HepG2 (cell line): ENCODE results near the gene TARBP2.

Experiments used
- CBX2 ChIP-seq, 2 experiments: fragments of 200-600 bp in 1 of 2; sonication (generic); formaldehyde crosslinking in 1 of 2; IDR thresholded peaks; 2 replicates each; pipeline versions ENCODE4 v1.7.0 to v1.8.1; 2018 to 2022; ENCODE audit warnings: low read depth in 2 of 2, low read length in 1 of 2, mild to moderate bottlenecking in 1 of 2, missing genetic modification reagents in 1 of 2
- CEBPB ChIP-seq: IDR thresholded peaks from 2 replicates; pipeline ENCODE4 v1.6.1; 2011; ENCODE audit warnings: low read depth, low read length, improper control_type of control experiment, borderline replicate concordance
- CTCF ChIP-seq: sonication (generic); formaldehyde crosslinking; IDR thresholded peaks from 2 replicates; pipeline ENCODE4 v1.5.0; 2020; ENCODE audit warnings: mild to moderate bottlenecking, missing genetic modification reagents, moderate library complexity
- ETS1 ChIP-seq: sonication (generic); formaldehyde crosslinking; IDR thresholded peaks from 2 replicates; pipeline ENCODE4 v1.4.0; 2020; ENCODE audit warnings: missing genetic modification reagents
- JUND ChIP-seq: sonication (generic); formaldehyde crosslinking; IDR thresholded peaks from 2 replicates; pipeline ENCODE4 v1.8.0; 2022; ENCODE audit warnings: mild to moderate bottlenecking, missing genetic modification reagents
- NBN ChIP-seq: fragments of 450-650 bp; conservative IDR thresholded peaks from 2 replicates; pipeline ENCODE4 v1.6.1; 2017
- NFE2L1 ChIP-seq: sonication (generic); formaldehyde crosslinking; IDR thresholded peaks from 2 replicates; pipeline ENCODE4 v1.4.0; 2020; ENCODE audit warnings: missing genetic modification reagents, mild to moderate bottlenecking, borderline replicate concordance
- POLR2A ChIP-seq, 2 experiments: IDR thresholded peaks; 2 replicates each; pipeline ENCODE4 v1.6.1; 2011; ENCODE audit warnings: low read depth in 2 of 2, low read length in 2 of 2, mild to moderate bottlenecking in 1 of 2, moderate library complexity in 1 of 2; ENCODE audit not compliant: insufficient read depth in 1 of 2
- POLR2AphosphoS5 ChIP-seq: IDR thresholded peaks from 2 replicates; pipeline ENCODE4 v1.6.1; 2012; ENCODE audit warnings: low read depth, low read length
- RELA ChIP-seq: sonication (generic); formaldehyde crosslinking; IDR thresholded peaks from 2 replicates; pipeline ENCODE4 v1.4.0; 2020; ENCODE audit warnings: missing genetic modification reagents
- TF ChIP-seq, protein P1 (sequence below), 2 experiments: sonication (generic) in 1 of 2; formaldehyde crosslinking in 1 of 2; IDR thresholded peaks; 2 replicates each; pipeline versions ENCODE4 v1.6.1 to v1.9.0; 2014 to 2022; ENCODE audit warnings: antibody characterized with exemption in 1 of 2, borderline replicate concordance in 1 of 2, inconsistent platforms in 1 of 2, low read depth in 1 of 2, missing genetic modification reagents in 1 of 2
- TF ChIP-seq, protein P2 (sequence below), 2 experiments: sonication (generic) in 1 of 2; formaldehyde crosslinking in 1 of 2; IDR thresholded peaks; 2 replicates each; pipeline versions ENCODE4 v1.4.0 to v1.6.1; 2018 to 2020; ENCODE audit warnings: missing genetic modification reagents in 2 of 2, borderline replicate concordance in 1 of 2, low read depth in 1 of 2, mild to moderate bottlenecking in 1 of 2, missing biosample characterization in 1 of 2

DNA sequence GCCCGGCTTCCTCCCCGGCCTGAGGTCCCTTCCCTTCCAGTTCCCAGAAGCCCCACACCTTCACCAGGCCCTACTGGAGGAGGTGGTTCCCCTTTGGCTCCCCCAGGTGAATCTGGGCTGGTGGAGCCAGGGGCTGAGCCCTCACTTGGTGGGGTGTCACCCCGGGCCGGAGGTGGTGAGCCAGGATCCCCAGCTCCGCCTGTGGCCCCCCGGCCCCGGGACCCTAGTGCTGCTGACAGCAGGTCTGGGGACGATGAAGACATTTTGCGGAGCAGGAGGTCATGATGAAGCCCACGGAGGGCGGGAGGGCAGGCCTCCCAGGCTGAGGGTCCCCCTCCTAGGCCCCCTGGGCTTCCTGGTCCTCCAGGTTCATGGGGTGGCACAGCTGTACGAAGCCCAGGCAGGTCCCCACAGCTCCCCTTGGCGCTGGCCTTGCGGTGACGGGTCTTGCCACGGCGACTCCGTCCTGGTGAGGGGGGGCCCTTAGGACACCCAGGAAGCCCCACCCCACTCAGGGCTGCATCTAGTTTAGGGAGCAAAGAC is 18.4 kb upstream of the TARBP2 start:
- TF ChIP-seq CTCF (CRISPR knock-in tag) = no peak
- TF ChIP-seq, protein P1, sequence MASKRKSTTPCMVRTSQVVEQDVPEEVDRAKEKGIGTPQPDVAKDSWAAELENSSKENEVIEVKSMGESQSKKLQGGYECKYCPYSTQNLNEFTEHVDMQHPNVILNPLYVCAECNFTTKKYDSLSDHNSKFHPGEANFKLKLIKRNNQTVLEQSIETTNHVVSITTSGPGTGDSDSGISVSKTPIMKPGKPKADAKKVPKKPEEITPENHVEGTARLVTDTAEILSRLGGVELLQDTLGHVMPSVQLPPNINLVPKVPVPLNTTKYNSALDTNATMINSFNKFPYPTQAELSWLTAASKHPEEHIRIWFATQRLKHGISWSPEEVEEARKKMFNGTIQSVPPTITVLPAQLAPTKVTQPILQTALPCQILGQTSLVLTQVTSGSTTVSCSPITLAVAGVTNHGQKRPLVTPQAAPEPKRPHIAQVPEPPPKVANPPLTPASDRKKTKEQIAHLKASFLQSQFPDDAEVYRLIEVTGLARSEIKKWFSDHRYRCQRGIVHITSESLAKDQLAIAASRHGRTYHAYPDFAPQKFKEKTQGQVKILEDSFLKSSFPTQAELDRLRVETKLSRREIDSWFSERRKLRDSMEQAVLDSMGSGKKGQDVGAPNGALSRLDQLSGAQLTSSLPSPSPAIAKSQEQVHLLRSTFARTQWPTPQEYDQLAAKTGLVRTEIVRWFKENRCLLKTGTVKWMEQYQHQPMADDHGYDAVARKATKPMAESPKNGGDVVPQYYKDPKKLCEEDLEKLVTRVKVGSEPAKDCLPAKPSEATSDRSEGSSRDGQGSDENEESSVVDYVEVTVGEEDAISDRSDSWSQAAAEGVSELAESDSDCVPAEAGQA (IDR thresholded peaks at IDR 0.05; ENCODE audit: low read depth) = no peak
- TF ChIP-seq, protein P1 (CRISPR knock-in tag; IDR thresholded peaks at IDR 0.05; ENCODE audit: borderline replicate concordance) = no peak
- no peak for TF ChIP-seq CBX2 (IDR thresholded peaks at IDR 0.05; ENCODE audit: low read depth, low read length)
- no peak for TF ChIP-seq CBX2 (CRISPR knock-in tag; IDR thresholded peaks at IDR 0.05; ENCODE audit: low read depth)
- TF ChIP-seq ETS1 = no peak
- TF ChIP-seq CEBPB = no peak
- TF ChIP-seq JUND (CRISPR knock-in tag) = no peak
- peak in 1 of 2 experiments; percentile 53; a peak in 1 of 4 replicates for TF ChIP-seq POLR2A (IDR thresholded peaks at IDR 0.05; ENCODE audit: insufficient read depth in 1 of 2, low read depth in 2 of 2, low read length in 2 of 2)
- TF ChIP-seq, protein P2, sequence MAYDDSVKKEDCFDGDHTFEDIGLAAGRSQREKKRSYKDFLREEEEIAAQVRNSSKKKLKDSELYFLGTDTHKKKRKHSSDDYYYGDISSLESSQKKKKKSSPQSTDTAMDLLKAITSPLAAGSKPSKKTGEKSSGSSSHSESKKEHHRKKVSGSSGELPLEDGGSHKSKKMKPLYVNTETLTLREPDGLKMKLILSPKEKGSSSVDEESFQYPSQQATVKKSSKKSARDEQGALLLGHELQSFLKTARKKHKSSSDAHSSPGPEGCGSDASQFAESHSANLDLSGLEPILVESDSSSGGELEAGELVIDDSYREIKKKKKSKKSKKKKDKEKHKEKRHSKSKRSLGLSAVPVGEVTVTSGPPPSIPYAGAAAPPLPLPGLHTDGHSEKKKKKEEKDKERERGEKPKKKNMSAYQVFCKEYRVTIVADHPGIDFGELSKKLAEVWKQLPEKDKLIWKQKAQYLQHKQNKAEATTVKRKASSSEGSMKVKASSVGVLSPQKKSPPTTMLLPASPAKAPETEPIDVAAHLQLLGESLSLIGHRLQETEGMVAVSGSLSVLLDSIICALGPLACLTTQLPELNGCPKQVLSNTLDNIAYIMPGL (CRISPR knock-in tag; IDR thresholded peaks at IDR 0.05; ENCODE audit: borderline replicate concordance in 1 of 2, low read depth in 1 of 2) = no peak
- no peak for TF ChIP-seq NFE2L1
- TF ChIP-seq POLR2AphosphoS5 = 0 out of 2 replicates have a peak, but pooled peaks have one; percentile 15
- TF ChIP-seq RELA (CRISPR knock-in tag) = no peak
- no peak for TF ChIP-seq NBN
